ENCODE data around the gene GH2.
"Not testable (repeated sequence)": the region's sequence is repeated elsewhere in the genome, so short reads cannot be mapped to it uniquely, and the experiment has no call there.

GH2 gene

GRCh38 chr17:63881935-63882601, at the start of gene GH2:
GH2 (minus strand) TSS chr17:63881944; CDS start chr17:63881801, 143 bp downstream.
- no peak for DNase-seq (ENCODE audit: low read depth, low spot score)

- DNase-seq (ENCODE audit: low read depth, low spot score) = no peak
These were observed 49.3 kb upstream of the GH2 start for GRCh38 chr17:63930951-63931575.

GRCh38 chr17:63929860-63930766, 48.4 kb upstream of the GH2 start:
- DNase-seq (ENCODE audit: low read depth, low spot score) = no peak

GRCh38 chr17:63928966-63929695, 47.4 kb upstream of the GH2 start:
- no peak for DNase-seq (ENCODE audit: low read depth, low spot score)

GRCh38 chr17:63928172-63928666, 46.5 kb upstream of the GH2 start:
- no peak for DNase-seq (ENCODE audit: low read depth, low spot score)

- DNase-seq (ENCODE audit: low read depth, low spot score) = no peak
These were observed 45.9 kb upstream of the GH2 start for GRCh38 chr17:63927464-63928171.

- no peak for DNase-seq (ENCODE audit: low read depth, low spot score)
These were observed 44.4 kb upstream of the GH2 start for GRCh38 chr17:63926164-63926563.

- no peak for DNase-seq (ENCODE audit: low read depth, low spot score)
These were observed 43.9 kb upstream of the GH2 start for GRCh38 chr17:63925615-63926014.

- DNase-seq (ENCODE audit: low read depth, low spot score) = not testable (repeated sequence)
These were observed 40.7 kb upstream of the GH2 start for GRCh38 chr17:63922402-63922801.

GRCh38 chr17:63920779-63921178, 39.0 kb upstream of the GH2 start:
- not testable (repeated sequence) for DNase-seq (ENCODE audit: low read depth, low spot score)

- not testable (repeated sequence) for DNase-seq (ENCODE audit: low read depth, low spot score)
These were observed 38.3 kb upstream of the GH2 start for GRCh38 chr17:63920050-63920449.

GRCh38 chr17:63919311-63919723, 37.6 kb upstream of the GH2 start:
- DNase-seq (ENCODE audit: low read depth, low spot score) = no peak

- not testable (repeated sequence) for DNase-seq (ENCODE audit: low read depth, low spot score)
These were observed 37.1 kb upstream of the GH2 start, which contains the start of gene GH1 for GRCh38 chr17:63918789-63919305. GH1 (minus strand) TSS chr17:63918839; CDS start chr17:63918776, 63 bp downstream.

GRCh38 chr17:63918305-63918704, 36.6 kb upstream of the GH2 start:
- no peak for DNase-seq (ENCODE audit: low read depth, low spot score)

- DNase-seq (ENCODE audit: low read depth, low spot score) = no peak
These were observed 35.9 kb upstream of the GH2 start for GRCh38 chr17:63917646-63918045.

- DNase-seq (ENCODE audit: low read depth, low spot score) = not testable (repeated sequence)
These were observed 35.5 kb upstream of the GH2 start for GRCh38 chr17:63917206-63917605.

GRCh38 chr17:63916566-63917185, 34.9 kb upstream of the GH2 start:
- DNase-seq (ENCODE audit: low read depth, low spot score) = no peak

- DNase-seq (ENCODE audit: low read depth, low spot score) = not testable (repeated sequence)
These were observed 34.0 kb upstream of the GH2 start for GRCh38 chr17:63915753-63916152.

GRCh38 chr17:63914471-63914870, 32.7 kb upstream of the GH2 start:
- DNase-seq (ENCODE audit: low read depth, low spot score) = no peak

- no peak for DNase-seq (ENCODE audit: low read depth, low spot score)
These were observed 29.9 kb upstream of the GH2 start for GRCh38 chr17:63911657-63912100.
